Hematopoietic multipotent progenitor cell treated with erythropoietin and hydrocortisone succinate and interleukin-3 and kit ligand, for 17 days (in vitro differentiated cells): ENCODE results near the gene ATP1B4.
A peak's percentile ranks its signal among the peaks of the same experiment; 100 is the strongest.

Source experiments
- DNase-seq: peaks from one replicate; pipeline ENCODE4 v3.0.0-alpha.2; 2015; ENCODE audit warnings: low spot score

Gene ATP1B4

GRCh38 chrX:120377179-120377578 lies 15.3 kb downstream of the ATP1B4 start:
- DNase-seq = no peak

GRCh38 chrX:120377715-120378114 lies 15.8 kb downstream of the ATP1B4 start:
- no peak for DNase-seq

GRCh38 chrX:120378570-120378969 lies 16.7 kb downstream of the ATP1B4 start:
- DNase-seq = no peak

GRCh38 chrX:120379937-120380681 lies 18.2 kb downstream of the ATP1B4 start:
- no peak for DNase-seq

- DNase-seq = peak; percentile 12
Observed at GRCh38 chrX:120380699-120381098, 18.8 kb downstream of the ATP1B4 start.

GRCh38 chrX:120401301-120401700 lies 39.4 kb downstream of the ATP1B4 start:
- DNase-seq = no peak

GRCh38 chrX:120402369-120402768 lies 40.5 kb downstream of the ATP1B4 start:
- DNase-seq = no peak

- no peak for DNase-seq
Observed at GRCh38 chrX:120406638-120407037, 44.7 kb downstream of the ATP1B4 start.

GRCh38 chrX:120408168-120408567 lies 46.3 kb downstream of the ATP1B4 start:
- no peak for DNase-seq

- no peak for DNase-seq
Observed at GRCh38 chrX:120419463-120419862, 57.6 kb downstream of the ATP1B4 start.

GRCh38 chrX:120426599-120426998 lies 64.7 kb downstream of the ATP1B4 start:
- no peak for DNase-seq

- no peak for DNase-seq
Observed at GRCh38 chrX:120428309-120428708, 66.4 kb downstream of the ATP1B4 start.

- DNase-seq = no peak
Observed at GRCh38 chrX:120429776-120430540, 68.1 kb downstream of the ATP1B4 start.
